Stimulated activated naive CD4-positive, alpha-beta T cell (primary cell): ENCODE data around the gene RPL18A.

Experiments used
- DNase-seq, 6 experiments: peaks; one replicate each; lab custom pipeline; 2025; lab: John Stamatoyannopoulos, UW

The RPL18A gene

GRCh38 chr19:17909003-17909732 is 49.5 kb downstream of the RPL18A start:
- no peak for DNase-seq

DNA sequence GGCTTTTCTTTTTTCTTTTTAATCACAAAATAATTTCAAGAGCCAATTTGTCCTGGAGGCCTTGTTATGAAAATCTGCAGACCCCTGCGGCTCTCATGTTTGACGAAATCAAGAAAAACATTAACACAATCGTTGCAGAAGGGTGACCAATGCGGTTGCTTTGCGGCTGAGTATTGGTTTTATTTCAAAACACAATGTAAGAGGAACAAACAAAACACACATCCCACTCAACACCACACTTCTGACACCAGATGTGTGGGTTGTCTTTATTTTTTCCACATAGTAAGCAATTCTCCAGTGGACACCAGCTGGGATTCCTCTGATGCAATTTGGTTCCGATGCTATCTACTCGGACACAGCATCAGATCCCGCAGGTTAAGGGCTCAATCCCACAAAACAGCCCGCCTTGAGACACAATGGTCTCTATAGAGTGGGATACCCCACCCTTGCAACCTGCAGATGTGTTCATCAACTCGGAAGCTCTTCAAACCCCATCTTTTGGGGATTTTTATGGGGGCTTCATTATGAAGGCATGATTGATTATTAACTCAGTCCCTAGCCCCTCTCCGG is 51.2 kb downstream of the RPL18A start:
- DNase-seq, result no peak
